GM19099 (cell line): Measurements from ENCODE around the gene SYTL5.

Experiments
- POLR2A ChIP-seq: IDR thresholded peaks from 3 replicates; pipeline ENCODE4 v1.6.1; 2011; ENCODE audit warnings: low read depth; ENCODE audit not compliant: insufficient read length; ENCODE audit errors: extremely low read depth

Gene SYTL5

DNA sequence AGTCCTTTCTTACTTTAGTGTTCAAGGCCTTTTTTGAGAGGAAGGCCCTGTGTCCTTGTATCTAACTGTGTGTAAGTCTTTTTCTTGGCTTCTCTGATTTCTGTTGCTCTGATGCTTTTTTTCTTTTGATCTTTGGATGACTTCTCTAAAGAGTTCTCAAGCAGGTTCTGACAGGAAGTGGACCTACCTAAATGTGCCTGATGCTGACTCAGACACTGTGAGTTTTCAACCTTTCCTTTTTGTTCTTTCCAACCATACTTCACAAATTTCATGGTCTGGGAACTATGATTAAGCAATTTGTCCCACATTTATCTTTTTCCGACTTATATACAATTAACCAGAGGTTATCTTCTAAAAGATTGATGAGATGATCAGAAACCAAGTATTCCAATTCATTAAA, 96.5 kb downstream of the SYTL5 start:
- TF ChIP-seq POLR2A = no peak

GRCh38 chrX:38103857-38104812, 97.8 kb downstream of the SYTL5 start:
- TF ChIP-seq POLR2A = no peak

DNA sequence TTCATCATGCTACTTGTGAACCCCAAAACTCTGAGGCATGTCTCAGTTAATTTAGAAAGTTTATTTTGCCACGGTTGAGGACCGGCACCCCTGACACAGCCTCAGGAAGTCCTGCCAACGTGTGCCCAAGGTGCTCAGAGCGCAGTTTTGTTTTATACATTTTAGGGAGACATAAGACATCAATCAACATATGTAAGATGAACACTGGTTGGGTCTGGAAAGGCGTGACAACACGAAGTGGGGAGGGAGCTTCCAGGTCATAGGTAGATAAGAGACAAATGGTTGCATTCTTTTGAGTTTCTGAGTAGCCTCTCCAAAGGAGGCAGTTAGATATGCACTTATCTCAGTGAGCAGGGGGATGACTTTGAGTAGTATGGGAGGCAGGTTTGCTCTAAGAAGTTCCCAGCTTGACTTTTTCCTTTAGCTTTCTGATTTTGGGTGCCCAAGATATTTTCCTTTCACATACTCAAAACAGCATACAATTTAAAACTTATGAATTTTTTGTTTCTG, 98.9 kb downstream of the SYTL5 start:
- TF ChIP-seq POLR2A = no peak

DNA sequence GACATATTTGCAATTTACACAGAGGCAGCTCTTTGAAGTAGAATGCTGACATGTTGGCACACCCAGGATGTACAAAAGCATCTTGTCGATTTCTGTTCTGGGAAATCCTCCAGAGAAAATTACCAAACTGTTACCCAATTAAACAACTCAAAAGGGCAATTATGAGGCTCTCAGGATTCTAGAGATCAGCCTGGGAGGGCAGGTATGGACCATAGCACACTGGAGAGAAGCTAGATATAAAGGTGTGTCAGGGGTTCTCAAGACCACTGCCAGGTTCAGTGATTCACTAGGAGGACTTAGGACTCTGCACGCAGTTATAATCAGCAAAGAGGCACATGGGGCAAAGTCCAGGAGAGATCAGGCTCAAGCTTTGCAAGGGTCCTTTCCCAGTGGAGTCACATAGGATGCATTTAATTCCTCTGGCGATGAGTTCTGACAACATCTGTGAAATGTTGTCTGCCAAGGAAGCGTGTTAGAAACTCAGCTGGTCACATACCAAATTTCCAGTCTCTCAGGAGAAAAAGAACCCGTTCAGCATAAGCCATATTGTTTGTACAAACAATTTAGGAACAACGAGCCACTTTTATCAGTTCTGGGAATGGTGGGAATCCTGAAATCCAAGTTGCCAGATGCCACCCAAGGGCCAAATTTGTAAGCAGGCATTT, 100.8 kb downstream of the SYTL5 start:
- no peak for TF ChIP-seq POLR2A

- TF ChIP-seq POLR2A = no peak
Measured at GRCh38 chrX:38108364-38108763, 102.0 kb downstream of the SYTL5 start.

- TF ChIP-seq POLR2A = no peak
Measured at GRCh38 chrX:38109042-38109898, 102.9 kb downstream of the SYTL5 start.

DNA sequence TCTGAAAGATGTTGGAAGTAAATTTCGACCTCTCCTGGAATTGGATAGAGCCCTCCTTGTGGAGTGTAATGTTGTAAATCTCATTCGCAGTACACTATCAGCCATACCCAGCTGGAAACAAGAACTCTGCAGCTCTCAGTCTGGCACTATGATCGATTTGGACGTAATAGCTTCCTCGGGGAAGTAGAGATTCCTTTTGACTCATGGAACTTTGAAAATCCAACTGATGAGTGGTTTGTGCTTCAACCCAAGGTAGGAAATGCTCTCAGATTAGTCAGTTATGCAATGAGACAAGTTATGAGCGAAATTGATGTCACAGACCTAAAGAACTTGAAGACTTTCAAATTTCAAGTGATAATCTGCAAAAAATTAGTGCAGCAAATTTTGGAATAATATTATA, 103.9 kb downstream of the SYTL5 start:
- no peak for TF ChIP-seq POLR2A

DNA sequence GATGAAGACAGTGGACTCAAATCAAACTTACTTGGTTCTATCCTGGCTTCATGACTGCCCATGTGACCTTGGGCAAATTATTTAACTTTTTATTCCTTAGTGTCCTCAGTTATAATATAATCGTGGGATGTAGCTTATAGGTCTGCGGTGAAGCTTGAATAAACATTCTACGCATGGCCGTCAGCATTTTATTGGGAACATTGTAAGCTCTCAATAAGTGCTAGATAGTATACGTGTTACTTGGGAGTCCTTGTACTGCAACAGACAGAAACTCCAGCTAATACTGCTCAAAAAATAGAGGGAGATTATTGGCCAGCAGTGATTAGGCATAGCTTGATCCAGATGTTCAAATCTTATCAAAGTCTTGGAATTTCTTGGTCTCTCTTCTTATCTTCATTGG, 104.8 kb downstream of the SYTL5 start:
- no peak for TF ChIP-seq POLR2A

- no peak for TF ChIP-seq POLR2A
Measured at GRCh38 chrX:38112566-38112965, 106.2 kb downstream of the SYTL5 start.

DNA sequence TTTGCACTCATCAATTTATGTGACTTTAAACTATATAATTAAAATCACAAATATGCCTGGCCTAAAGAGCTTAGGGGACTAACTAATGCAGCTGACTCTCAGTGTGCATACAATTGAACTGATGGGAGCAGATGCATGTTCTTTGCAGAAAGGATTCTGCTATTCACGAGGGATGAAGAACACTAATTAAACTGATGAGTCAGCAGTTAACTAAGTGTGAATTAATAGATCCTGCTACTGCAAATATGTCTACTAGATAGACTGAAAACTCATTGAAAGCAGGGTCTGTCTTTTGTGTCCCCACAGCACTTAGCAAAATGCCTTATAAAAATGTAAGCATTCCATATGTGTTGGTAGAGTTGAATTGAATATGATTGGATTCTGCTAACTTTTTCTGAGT, 110.4 kb downstream of the SYTL5 start:
- no peak for TF ChIP-seq POLR2A

DNA sequence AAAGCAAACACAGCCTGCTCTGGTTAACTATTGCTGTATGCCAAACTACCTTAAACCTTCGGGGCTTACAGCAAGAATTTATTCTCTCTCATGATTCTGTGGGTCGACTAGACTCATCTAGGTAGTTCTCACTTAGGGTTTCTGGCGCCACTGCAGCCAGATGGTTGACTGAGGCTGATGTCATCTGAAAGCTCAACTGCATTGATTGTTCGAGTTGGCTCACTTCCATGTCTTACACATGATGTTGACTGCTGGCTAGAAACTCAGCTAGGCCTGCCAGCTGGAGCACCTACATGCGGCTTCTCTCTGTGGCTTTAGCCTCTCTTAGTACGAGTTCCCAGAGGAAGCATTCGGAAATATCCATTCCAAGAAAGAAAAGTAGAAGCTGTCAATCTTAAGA, 111.1 kb downstream of the SYTL5 start:
- TF ChIP-seq POLR2A = no peak

- no peak for TF ChIP-seq POLR2A
Measured at GRCh38 chrX:38124000-38124399, 117.6 kb downstream of the SYTL5 start.

DNA sequence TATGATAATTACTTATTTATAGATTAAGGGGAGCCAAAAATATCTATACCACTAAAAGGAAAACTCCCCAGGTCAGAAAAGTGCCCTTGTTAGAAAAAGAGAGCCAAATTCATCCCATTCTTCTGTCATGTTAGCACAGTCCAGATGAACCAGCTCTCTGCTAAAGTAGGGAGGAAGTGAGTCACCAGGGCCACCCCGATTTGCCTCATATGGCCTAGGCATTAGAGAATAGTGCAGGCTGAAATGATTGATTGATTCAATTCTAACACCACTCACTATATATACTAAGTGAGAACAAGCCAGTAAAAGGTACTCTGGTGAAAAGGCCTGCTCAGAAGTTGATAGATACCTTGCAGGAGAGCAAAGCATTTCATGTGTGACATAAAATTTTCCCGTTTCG, 119.8 kb downstream of the SYTL5 start:
- no peak for TF ChIP-seq POLR2A

- TF ChIP-seq POLR2A = no peak
Measured at GRCh38 chrX:38127961-38128360, 121.6 kb downstream of the SYTL5 start.

DNA sequence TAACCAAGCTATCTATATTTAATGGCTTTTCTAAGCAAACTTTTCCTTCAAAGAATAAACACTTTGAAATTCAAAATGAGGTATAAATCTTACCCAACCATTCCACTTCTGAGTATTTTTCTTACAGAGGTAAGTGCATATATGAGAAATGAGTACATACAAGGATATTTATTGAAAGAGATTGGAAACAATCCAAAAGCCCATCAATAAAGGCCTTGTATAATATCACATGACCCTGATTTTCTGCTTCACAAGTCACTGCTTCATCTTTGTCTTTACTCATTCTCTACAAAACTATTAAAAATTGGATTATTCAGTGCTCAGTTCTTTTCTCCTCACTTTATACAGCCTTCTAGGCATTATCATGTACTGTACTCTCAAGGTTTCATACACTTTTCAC, 123.0 kb downstream of the SYTL5 start:
- TF ChIP-seq POLR2A = no peak

DNA sequence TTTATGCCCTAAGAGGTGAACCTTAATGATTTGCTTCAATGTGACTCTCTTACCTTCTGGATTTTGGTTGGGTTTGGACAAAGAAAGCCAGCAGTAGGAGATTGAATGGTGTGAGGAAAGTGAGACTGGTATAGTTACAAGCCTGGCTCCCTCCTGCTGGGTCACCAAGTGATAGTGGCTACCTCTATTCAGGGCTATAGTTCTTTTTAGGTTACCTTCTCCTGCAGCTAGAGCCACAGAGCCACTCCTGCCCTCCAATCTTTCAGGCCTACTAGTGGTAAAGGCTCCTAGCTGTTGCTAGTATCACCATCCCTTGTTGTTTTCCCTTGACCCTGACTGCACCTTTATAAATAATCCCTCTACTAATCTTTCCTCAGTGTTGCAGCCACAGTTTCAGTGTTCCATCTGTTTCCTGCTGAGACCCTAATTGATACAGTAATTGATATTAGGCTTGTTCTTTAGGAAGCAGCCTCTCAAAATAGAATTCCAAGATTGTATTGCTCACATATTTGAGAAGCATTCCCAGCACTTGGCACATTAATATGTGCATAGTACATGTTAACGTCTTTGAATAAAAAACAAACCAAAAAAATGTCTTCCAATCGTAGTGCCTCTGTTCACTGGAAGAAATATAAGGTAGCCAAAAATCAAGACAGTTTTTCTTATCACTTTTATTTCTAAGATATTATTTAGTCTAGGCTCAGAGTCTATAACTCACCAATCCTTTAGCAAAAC, 132.0 kb downstream of the SYTL5 start:
- no peak for TF ChIP-seq POLR2A
